ENCODE results near the gene NOP53.
A peak's percentile ranks its signal among the peaks of the same experiment; 100 is the strongest.
"Not testable (repeated sequence)": the region's sequence is repeated elsewhere in the genome, so short reads cannot be mapped to it uniquely, and the experiment has no call there.

The NOP53 gene

DNA sequence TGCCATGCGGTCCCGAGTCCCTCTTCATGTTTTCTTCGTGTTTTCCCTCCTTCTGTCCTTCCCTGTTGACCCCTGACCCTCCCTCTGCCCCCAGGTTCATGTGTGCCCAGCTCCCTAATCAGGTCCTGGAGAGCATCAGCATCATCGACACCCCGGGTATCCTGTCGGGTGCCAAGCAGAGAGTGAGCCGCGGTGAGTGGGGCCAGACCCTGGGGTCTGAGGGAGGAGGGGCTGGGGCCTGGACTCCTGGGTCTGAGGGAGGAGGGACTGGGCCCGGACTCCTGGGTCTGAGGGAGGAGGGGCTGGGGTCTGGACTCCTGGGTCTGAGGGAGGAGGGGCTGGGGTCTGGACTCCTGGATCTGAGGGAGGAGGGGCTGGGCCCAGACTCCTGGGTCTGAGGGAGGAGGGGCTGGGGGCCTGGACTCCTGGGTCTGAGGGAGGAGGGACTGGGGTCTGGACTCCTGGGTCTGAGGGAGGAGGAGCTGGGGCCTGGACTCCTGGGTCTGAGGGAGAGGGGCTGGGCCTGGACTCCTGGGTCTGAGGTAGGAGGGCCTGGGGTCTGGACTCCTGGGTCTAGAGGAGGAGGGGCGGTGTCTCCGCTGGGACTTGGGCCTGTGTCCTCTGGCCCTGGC, 26.8 kb upstream of the NOP53 start:
- DNase-seq: not testable (repeated sequence)

DNA sequence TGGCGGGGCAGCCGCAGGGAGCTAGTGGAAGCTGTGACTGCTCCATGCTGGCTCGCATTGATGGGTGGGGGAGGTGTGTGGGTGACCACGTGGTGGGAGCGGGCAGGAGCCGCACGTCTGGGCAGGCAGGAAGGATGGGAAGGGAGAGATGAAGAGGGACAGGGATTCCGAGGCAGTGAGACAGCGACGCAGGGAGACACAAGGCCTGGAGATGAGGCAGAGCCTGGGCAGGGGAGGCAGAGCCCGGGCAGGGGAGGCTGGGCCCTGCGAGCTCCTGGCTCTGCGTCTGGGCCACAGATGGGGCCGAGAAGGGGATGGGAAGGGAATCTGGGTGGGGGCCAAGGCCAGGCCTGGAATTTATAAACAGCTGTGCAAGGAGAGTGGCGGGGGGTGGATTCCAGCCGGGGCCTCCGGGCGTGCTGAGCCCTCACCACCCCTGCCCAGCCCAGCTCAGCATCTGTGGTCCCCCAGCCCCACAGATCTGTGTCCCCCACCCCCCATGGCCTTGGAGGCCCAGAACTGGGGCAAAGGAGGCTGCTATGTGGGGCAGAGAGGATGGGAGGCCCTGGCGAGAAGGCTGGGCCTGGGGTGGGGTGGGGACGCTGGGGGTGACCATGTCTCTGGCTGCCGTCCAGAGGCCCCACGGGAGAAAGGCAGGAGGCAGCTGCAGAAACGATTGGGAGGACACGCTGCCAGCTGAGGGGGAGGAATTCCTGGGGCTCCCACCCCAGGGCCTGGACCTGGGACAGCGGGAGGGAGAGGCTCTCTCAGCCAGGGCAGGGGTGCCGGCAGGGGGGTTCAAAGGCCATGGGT, 26.1 kb upstream of the NOP53 start:
- DNase-seq: peak; percentile 90

DNA sequence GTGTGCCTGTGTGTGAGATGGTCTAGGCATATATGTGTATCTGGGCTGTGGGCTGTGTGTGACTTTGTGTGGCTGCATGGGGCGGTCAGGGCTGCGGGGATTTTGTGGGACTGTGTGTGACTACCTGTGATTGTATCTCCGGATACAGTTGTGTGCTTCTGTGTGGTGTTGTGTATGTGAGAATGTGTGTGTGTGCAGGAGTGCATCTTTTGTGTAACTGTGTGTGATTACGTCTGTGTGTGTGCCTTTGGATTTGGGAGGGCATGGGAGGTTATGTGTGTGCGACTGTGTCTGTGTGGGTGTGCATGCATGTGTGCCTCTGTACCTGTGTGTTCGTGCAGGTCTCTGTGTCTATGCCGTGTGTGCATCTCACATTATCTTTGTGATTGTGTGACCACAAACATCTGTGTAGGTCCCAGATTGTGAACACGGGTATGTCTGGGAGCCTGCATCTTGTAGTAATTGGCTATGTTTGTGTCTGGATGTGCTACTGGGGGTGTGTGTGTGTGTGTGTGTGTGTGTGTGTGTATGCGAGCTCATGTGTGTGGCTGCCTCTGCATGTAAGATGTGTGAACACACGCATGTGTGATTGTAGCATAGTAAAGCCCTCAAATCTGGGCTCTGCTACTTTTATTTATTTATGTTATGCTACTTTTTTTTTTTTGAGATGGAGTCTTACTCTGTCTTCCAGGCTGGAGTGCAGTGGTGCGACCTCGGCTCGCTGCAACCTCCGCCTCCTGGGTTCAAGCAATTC, 24.5 kb upstream of the NOP53 start:
- DNase-seq: no peak

DNA sequence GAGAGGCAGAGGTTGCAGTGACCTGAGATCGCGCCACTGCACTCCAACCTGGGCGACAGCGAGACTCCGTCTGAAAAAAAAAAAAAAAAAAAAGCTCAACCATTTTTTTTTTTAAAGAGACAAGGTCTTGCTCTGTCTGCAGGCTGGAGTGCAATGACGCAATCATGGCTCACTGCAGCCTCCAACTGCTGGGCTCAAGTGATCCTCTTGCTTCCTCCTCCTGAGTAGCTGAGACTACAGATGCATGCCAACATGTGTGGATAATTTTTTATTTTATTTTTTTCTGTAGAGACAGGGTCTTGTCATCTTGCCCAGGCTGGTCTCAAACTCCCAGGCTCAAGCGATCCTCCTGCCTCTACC, 21.8 kb upstream of the NOP53 start:
- no peak for DNase-seq

DNA sequence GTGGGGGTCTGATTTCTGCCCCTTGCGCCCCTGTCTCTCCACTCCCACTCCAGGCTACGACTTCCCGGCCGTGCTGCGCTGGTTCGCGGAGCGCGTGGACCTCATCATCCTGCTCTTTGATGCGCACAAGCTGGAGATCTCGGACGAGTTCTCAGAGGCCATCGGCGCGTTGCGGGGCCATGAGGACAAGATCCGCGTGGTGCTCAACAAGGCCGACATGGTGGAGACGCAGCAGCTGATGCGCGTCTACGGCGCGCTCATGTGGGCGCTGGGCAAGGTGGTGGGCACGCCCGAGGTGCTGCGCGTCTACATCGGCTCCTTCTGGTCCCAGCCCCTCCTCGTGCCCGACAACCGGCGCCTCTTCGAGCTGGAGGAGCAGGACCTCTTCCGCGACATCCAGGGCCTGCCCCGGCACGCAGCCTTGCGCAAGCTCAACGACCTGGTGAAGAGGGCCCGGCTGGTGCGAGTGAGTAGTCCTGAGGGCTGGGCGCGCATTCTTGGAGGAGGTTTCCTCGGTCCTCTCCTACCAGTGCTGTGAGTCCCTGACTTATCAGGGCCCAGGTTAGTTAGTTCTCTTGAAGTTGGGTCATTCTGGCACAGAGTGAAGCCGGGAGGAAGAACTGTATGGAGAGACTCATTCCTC, 19.5 kb upstream of the NOP53 start:
- no peak for DNase-seq

DNA sequence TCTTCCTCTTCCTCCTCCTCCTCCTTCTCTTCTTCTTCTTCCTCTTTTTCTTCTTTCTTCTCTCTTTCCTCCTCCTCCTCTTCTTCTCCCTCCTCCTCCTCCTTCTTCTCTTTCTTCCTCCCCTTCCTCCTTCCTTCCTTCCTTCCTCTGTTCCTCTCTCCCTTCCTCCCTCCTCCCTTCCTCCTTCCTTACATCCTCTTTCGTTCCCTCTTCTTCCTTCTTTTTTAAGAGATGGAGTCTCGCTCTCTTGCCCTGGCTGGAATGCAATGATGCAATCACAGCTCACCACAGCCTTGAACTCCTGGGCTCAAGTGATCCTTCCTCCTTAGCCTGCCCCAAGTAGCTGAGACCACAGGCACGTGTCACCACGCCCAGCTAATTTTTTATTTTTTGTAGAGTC, 18.9 kb upstream of the NOP53 start:
- no peak for DNase-seq

DNA sequence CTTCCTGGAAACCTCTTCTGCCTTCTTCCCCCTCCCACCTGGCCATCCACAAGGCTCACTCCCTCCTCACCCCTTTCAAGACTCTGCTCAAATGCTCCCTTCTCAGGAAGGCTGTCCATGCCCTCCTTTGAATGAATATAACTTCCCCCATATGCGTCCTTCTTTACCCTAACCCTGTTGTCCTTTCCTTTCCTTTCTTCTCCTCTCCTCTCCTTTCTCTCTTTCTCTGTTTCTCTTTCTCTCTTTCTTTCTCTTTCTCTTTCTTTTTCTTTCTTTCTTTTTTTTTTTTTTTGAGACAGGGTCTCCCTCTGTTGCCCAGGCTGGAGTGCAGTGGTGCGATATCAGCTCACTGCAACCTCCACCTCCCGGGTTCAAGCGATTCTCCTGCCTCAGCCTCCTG, 17.1 kb upstream of the NOP53 start:
- not testable (repeated sequence) for DNase-seq

DNA sequence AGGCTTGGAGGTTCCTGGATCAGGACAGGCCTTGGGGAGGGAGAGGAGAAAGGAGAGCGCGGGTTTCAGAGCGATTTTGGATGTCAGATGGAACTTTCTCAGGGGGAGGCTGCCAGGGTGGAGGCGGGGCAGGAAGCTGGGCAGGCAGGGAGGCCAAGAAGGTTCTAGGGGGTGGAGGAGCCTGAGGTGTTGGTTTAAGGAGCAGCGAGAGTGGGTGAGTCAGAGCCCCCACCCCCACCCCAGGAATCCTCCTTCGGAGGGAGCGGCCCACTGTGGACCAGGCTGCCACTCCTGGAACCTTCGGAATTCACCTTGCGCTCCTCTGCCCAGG, 15.9 kb upstream of the NOP53 start:
- peak; percentile 53 for DNase-seq

DNA sequence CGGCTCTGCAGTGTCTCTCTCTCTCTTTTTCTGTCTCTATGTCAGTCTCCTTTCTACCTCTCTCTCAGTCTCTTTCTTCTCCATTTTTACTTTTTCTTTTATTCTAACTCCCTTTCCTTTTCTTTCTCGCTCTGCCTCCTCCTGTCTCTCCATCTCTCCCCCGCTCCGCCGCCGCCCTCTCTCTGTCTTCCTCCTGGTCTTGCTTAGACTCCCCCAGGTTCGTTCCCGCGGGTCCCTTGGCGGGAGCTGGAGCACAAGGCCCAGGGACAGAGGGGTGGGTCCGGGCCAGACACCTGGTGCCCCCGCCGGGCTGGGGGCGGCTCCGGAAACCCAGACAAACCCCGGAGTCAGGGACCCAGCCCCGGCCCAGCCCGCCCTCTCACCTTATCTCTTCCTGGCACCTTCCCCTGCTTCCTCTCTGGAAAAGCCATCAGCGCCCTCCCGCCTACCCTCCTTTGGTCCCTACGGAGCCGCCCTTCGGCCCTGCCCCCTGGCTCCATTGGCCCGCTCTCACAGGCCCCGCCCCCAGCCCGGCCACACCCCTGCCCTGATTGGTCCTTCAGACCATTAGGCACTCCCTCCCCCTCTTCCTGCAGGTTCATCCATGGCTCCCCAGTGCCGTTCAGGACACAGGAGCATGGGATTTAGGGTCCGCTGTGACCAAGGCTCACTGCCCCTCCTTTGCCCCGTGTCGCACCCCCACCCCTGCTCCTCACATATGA, 15.4 kb upstream of the NOP53 start:
- DNase-seq: no peak

DNA sequence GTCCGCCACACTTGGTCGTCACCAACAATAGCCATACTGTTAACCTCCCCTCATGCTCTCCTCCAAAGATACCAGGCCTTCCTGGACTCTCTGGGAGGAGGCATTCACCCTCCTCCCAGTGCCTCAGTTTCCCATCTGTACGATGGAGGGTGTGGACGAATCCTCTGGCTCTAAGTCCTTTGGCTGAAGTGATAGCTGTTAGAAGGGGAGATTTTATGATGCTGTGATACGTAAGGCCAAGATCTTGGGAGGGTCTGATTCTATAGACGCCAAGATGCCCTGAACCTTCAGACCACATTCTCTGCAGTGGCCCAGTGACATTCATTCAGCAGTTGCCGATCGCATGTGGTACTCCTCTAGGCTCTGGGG, 14.8 kb upstream of the NOP53 start:
- DNase-seq: no peak

DNA sequence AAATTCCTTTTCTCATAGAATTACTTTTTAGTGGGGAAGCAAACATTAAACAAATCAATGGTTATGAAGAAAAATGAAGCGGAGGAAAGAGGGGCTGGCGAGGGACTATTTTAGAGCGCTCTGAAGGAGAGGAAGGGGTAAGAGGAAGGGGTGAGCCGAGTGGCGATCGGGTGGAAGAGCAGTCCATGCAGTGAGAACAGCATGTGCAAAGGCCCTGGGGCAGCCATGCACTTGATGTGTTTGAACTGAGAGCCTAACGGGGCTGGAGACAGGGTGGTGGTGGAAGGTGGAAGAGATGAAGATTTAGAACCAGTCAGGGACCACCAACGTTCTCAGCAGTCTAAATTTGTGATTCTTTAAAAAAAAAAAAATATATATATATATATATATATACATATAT, 14.4 kb upstream of the NOP53 start:
- DNase-seq: no peak

DNA sequence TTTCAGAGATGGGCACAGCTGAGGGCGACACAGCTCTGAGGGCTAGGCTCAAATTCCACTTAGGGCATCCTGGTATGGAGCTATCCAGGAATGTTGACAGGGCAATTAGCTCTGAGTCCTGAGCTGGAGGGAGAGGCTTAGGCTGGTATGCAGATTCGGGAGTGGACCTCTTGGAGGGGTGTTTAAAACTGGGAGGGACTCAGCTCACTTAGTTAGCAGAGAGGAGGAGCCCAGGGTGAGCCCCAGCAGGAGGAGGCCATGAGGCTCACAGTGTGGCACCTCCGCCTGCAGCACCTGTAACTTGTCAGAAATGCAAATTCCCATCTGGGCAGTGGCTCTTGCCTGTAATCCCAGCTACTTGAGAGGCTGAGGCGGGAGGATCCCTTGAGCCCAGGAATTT, 10.2 kb upstream of the NOP53 start:
- no peak for DNase-seq

DNA sequence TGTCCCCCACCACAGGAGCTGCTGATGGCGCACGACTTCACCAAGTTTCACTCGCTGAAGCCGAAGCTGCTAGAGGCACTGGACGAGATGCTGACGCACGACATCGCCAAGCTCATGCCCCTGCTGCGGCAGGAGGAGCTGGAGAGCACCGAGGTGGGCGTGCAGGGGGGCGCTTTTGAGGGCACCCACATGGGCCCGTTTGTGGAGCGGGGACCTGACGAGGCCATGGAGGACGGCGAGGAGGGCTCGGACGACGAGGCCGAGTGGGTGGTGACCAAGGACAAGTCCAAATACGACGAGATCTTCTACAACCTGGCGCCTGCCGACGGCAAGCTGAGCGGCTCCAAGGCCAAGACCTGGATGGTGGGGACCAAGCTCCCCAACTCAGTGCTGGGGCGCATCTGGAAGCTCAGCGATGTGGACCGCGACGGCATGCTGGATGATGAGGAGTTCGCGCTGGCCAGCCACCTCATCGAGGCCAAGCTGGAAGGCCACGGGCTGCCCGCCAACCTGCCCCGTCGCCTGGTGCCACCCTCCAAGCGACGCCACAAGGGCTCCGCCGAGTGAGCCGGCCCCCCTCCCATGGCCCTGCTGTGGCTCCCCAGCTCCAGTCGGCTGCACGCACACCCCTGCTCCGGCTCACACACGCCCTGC, 4.4 kb upstream of the NOP53 start:
- DNase-seq: no peak

DNA sequence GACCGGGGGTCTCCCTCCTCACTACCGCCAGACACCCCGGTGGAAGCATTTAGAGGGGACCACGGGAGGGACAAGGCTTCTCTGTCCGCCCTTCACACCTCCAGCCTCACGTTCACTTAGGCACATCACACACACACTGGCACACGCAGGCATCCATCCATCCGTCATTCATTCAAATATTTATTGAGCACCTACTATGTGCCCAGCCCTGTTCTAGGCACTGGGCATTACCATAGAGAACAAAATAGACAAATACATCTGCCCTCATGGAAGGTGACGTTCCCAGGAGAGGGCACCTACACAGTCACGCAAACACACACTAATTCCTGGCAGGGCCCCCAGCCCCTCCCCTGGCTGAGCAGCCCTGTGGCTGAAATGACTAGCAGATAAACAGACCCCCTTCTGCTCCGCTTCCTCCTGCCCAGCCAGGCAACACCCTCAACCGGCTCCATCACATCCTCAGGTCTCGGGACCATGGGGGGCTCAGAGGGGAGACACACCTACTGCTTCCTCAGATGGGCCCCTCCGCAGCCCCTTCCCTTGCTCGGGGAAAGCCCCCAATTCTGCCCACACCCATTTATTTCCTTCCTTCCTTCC, 3.7 kb upstream of the NOP53 start:
- no peak for DNase-seq

DNA sequence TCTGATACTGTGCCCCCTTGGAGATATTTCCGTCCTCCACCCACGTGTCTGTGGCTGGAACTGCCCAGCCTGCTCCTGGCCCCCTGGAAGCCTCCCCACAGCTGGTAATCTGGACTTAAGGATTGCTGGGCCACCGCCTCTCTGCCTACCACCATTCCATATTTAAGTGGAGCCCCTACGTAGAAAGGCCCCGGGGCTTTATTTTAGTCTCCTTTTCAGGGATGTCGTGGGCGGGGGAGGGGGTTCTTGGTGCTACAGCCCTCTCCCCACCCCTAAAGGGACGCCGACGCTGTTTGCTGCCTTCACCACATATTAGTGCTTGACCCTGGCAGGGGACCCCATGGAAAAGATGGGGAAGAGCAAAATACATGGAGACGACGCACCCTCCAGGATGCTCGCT, 2.7 kb upstream of the NOP53 start:
- DNase-seq: peak; percentile 36

DNA sequence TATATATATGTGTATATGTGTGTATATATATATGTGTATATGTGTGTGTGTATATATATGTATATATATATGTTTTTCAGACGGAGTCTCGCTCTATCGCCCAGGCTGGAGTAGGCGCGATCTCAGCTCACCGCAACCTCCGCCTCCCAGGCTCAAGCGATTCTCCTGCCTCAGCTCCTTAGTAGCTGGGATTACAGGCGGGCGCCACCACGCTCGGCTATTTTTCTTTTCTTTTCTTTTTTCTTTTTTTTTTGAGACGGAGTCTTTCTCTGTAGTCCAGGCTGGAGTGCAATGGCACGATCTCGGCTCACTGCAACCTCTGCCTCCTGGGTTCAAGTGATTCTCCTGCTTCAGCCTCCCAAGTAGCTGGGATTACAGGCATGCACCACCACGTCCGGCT, 783 bp downstream of the NOP53 start:
- not testable (repeated sequence) for DNase-seq

DNA sequence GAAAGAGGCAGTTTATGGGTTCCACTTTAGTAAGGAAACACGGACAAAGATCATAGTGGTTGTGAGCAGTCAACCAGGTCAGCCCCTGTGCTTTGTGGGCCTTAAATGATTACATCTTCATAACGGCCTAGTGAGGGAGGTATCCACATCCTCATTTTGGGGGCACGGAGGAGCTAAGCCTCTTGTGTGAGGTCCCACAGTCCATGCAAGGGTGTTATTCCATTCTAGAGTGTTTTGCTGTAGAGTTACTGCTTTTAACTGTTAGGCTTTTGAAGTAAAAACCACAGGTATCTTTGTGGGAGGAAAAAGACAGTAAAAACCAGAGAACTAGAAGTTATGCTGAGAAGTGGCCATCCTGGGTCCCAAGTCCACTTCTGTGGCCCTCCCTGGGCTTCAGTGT, 4.0 kb downstream of the NOP53 start:
- DNase-seq: no peak

DNA sequence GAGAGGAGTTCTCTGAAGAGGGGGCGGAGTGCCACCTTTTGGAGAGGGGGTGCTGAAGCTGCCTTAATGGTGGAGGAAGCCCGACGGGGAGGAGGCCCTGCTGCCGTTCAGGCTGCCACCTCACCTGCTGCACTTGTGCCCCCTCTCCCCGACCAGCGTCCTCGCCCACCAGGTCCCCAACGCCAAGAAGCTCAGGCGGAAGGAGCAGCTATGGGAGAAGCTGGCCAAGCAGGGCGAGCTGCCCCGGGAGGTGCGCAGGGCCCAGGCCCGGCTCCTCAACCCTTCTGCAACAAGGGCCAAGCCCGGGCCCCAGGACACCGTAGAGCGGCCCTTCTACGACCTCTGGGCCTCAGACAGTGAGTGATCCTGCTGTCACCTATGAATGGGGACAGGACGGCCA, 5.4 kb downstream of the NOP53 start:
- no peak for DNase-seq

DNA sequence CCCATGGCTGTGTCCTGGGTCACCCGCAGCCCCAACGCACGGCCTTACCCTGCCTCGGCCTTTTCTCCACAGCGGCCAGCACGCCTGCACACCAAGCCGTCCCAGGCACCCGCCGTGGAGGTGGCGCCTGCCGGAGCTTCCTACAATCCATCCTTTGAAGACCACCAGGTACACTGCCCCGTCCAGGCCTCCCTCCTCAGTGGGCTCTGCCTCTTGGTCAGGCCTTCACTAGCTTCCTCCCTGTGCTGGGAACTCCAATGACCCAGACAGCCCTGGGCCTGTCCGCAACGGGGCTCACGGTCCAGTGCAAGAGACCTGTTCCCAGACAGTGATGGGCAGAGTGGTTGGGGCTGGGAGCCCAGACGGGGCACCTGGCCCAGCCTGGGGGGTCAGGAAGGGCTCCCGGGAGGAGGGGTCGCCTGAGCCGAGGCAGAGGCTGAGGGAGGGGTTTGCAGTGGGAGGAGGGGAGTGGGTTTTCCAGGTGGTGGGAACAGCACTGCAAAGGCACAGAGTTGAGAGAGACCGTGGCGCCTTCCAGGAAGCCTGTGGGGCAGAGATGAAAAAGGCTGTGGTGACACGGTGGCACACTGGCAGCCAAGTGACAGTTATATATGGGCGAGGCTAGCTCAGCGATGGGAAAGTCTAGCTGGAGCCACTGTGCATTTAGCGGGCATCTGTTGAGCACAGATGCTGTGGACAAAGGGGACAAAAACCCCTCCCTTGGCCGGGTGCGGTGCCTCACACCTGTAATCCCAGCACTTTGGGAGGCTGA, 7.3 kb downstream of the NOP53 start:
- no peak for DNase-seq

DNA sequence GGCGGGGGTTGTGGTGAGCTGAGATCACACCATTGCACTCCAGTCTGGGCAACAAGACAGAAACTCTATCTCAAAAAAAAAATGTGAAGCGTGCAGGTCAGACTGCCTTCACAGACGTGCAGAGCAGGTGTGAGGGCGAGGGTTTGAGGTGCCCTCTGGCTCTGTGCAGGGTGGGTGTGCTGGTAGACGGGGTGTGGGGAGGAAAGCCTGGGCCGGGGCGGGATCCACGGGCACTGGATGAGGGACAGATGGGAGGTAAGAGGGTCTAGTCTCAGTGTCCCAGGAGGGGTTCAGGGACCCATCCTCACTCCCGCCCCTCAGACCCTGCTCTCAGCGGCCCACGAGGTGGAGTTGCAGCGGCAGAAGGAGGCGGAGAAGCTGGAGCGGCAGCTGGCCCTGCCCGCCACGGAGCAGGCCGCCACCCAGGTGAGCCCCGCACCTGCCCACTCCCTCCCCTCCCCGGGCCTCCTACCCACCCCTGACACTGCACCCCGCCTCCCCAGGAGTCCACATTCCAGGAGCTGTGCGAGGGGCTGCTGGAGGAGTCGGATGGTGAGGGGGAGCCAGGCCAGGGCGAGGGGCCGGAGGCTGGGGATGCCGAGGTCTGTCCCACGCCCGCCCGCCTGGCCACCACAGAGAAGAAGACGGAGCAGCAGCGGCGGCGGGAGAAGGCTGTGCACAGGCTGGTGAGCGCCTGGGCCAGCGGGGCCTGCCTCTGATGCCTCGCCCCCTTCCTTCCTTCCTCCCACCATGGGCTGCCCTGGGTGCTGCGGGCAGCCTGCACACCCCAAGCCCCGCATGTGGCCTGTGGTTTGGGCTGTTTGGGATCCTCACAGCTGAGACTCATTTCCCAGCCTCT, 9.1 kb downstream of the NOP53 start:
- DNase-seq: no peak
